KG1 (cell line): ENCODE measurements around the gene DIRAS1.
"Not testable (repeated sequence)": the region's sequence is repeated elsewhere in the genome, so short reads cannot be mapped to it uniquely, and the experiment has no call there.

Experiments used
- DNase-seq: peaks from one replicate; lab custom pipeline; 2025; lab: John Stamatoyannopoulos, UW

Gene DIRAS1

GRCh38 chr19:2711172-2711874, 9.8 kb downstream of the DIRAS1 start:
- no peak for DNase-seq

GRCh38 chr19:2706251-2706650, 14.9 kb downstream of the DIRAS1 start:
- DNase-seq, result no peak

GRCh38 chr19:2703691-2704216, 17.4 kb downstream of the DIRAS1 start:
- DNase-seq, result no peak

GRCh38 chr19:2703077-2703437, 18.1 kb downstream of the DIRAS1 start:
- DNase-seq, result no peak

GRCh38 chr19:2702170-2703076, 18.7 kb downstream of the DIRAS1 start, which contains the start of gene GNG7:
GNG7 (minus strand) TSS chr19:2702694; CDS start chr19:2520688, 182,006 bp downstream.
- DNase-seq, result peak; percentile 73

GRCh38 chr19:2701361-2702169, 19.6 kb downstream of the DIRAS1 start:
- no peak for DNase-seq

GRCh38 chr19:2700660-2701360, 20.4 kb downstream of the DIRAS1 start:
- DNase-seq, result no peak

GRCh38 chr19:2699413-2700140, 21.6 kb downstream of the DIRAS1 start:
- DNase-seq, result no peak

GRCh38 chr19:2694196-2694595, 27.0 kb downstream of the DIRAS1 start:
- no peak for DNase-seq

GRCh38 chr19:2693492-2694160, 27.5 kb downstream of the DIRAS1 start:
- no peak for DNase-seq

GRCh38 chr19:2691951-2692350, 29.2 kb downstream of the DIRAS1 start:
- no peak for DNase-seq

- no peak for DNase-seq
Observed at GRCh38 chr19:2690856-2691255, 30.3 kb downstream of the DIRAS1 start.

- no peak for DNase-seq
Observed at GRCh38 chr19:2686360-2686759, 34.8 kb downstream of the DIRAS1 start.

- no peak for DNase-seq
Observed at GRCh38 chr19:2685204-2685704, 35.9 kb downstream of the DIRAS1 start.

GRCh38 chr19:2683430-2684003, 37.7 kb downstream of the DIRAS1 start:
- DNase-seq, result no peak

GRCh38 chr19:2680808-2681207, 40.4 kb downstream of the DIRAS1 start:
- no peak for DNase-seq

- no peak for DNase-seq
Observed at GRCh38 chr19:2679439-2679838, 41.7 kb downstream of the DIRAS1 start.

GRCh38 chr19:2678948-2679347, 42.2 kb downstream of the DIRAS1 start:
- not testable (repeated sequence) for DNase-seq

- no peak for DNase-seq
Observed at GRCh38 chr19:2678044-2678671, 43.0 kb downstream of the DIRAS1 start.
